ENCODE data around the gene ADSS2.

The ADSS2 gene

GRCh38 chr1:244447552-244447951, 4.2 kb downstream of the ADSS2 start:
- Histone ChIP-seq H3K4me3 (no peak overlapping the region), H3K27ac (no peak overlapping the region)

GRCh38 chr1:244447024-244447423, 4.7 kb downstream of the ADSS2 start:
- Histone ChIP-seq H3K27ac (peak overlapping the region in 1 of 21 experiments; percentile 53), H3K4me3 (no peak overlapping the region)

- H3K4me3 ChIP-seq, result no peak overlapping the region
- peak overlapping the region in 11 of 21 experiments; percentile 0 to 66 (median 32) for H3K27ac ChIP-seq
Measured at GRCh38 chr1:244445320-244446181, 6.2 kb downstream of the ADSS2 start.

- no peak overlapping the region for H3K4me3 ChIP-seq
- H3K27ac ChIP-seq, result peak overlapping the region in 5 of 21 experiments; percentile 20 to 66 (median 42)
Measured at GRCh38 chr1:244444854-244445253, 6.9 kb downstream of the ADSS2 start.

- Histone ChIP-seq H3K27ac (no peak overlapping the region), H3K4me3 (no peak overlapping the region)
Measured at GRCh38 chr1:244442850-244443249, 8.9 kb downstream of the ADSS2 start.

GRCh38 chr1:244439391-244440032, 12.2 kb downstream of the ADSS2 start:
- peak overlapping the region in 1 of 21 experiments; percentile 6 for H3K27ac ChIP-seq

GRCh38 chr1:244437086-244437468, 14.6 kb downstream of the ADSS2 start:
- H3K27ac ChIP-seq, result no peak overlapping the region
- no peak overlapping the region for H3K4me3 ChIP-seq

More at GRCh38 chr1:244439391-244440032, 12.2 kb downstream of the ADSS2 start:
- H3K4me3 ChIP-seq, result no peak overlapping the region

- H3K4me3 ChIP-seq, result no peak overlapping the region
- peak overlapping the region in 1 of 21 experiments; percentile 2 for H3K27ac ChIP-seq
Measured at GRCh38 chr1:244436336-244437085, 15.2 kb downstream of the ADSS2 start.

- Histone ChIP-seq H3K4me3 (no peak overlapping the region), H3K27ac (no peak overlapping the region)
Measured at GRCh38 chr1:244435562-244436205, 16.0 kb downstream of the ADSS2 start.

- H3K4me3 ChIP-seq, result no peak overlapping the region
- H3K27ac ChIP-seq, result no peak overlapping the region
Measured at GRCh38 chr1:244431166-244431565, 20.5 kb downstream of the ADSS2 start.

GRCh38 chr1:244429818-244430217, 21.9 kb downstream of the ADSS2 start:
- no peak overlapping the region for H3K27ac ChIP-seq

GRCh38 chr1:244427647-244428046, 24.1 kb downstream of the ADSS2 start:
- H3K4me3 ChIP-seq, result no peak overlapping the region
- no peak overlapping the region for H3K27ac ChIP-seq

More at GRCh38 chr1:244429818-244430217, 21.9 kb downstream of the ADSS2 start:
- H3K4me3 ChIP-seq, result no peak overlapping the region

- H3K27ac ChIP-seq, result no peak overlapping the region
- no peak overlapping the region for H3K4me3 ChIP-seq
Measured at GRCh38 chr1:244424649-244425334, 26.9 kb downstream of the ADSS2 start.

- H3K4me3 ChIP-seq, result no peak overlapping the region
- H3K27ac ChIP-seq, result no peak overlapping the region
Measured at GRCh38 chr1:244422174-244422573, 29.5 kb downstream of the ADSS2 start.

- Histone ChIP-seq H3K4me3 (no peak overlapping the region), H3K27ac (no peak overlapping the region)
Measured at GRCh38 chr1:244419024-244419423, 32.7 kb downstream of the ADSS2 start.

GRCh38 chr1:244414543-244414942, 37.2 kb downstream of the ADSS2 start:
- no peak overlapping the region for H3K27ac ChIP-seq
- no peak overlapping the region for H3K4me3 ChIP-seq

- no peak overlapping the region for H3K4me3 ChIP-seq
- H3K27ac ChIP-seq, result peak overlapping the region in 1 of 21 experiments; percentile 9
Measured at GRCh38 chr1:244413736-244414135, 38.0 kb downstream of the ADSS2 start.

GRCh38 chr1:244412176-244412575, 39.5 kb downstream of the ADSS2 start:
- Histone ChIP-seq H3K27ac (no peak overlapping the region), H3K4me3 (no peak overlapping the region)

GRCh38 chr1:244409701-244410100, 42.0 kb downstream of the ADSS2 start:
- Histone ChIP-seq H3K27ac (no peak overlapping the region), H3K4me3 (no peak overlapping the region)

Data from skin epidermis (tissue), 12 donors.